ENCODE measurements around the gene GET4.
"Not testable (repeated sequence)": the region's sequence is repeated elsewhere in the genome, so short reads cannot be mapped to it uniquely, and the experiment has no call there.

The GET4 gene

GRCh38 chr7:871900-872537 is 4.3 kb upstream of the GET4 start:
- no peak for DNase-seq

GRCh38 chr7:872685-873084 is 3.7 kb upstream of the GET4 start:
- DNase-seq: not testable (repeated sequence)

DNA sequence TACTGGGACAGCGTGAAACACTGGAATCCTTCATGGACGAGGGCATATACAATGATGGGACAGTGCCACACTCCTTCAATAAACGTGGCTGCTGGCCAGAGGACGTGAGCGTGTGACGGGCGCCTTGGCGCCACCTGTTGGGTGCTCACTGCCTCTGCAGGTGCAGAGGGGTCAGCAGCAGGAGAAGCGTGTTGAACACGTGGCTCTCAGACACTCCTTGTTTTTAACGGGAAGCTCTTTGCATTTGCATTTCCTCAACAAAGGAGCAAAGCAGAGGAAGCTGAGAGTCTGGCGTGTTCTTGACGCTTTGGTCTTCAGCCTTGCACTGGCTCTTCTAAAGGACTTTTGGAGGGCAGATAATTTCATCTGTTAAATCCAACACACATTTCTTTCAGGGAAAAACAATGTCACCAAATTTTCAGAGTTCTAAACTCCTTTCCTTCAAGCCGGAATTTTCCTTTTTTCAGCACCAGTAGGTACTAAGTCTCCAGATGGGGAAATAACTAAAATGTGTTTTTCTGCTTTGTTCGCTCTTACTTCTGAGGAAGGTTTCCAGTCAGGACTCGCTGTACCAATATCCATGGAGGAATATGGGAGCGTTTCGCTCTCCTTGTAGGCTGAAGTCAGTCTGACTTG is 2.9 kb upstream of the GET4 start:
- peak; percentile 73 for DNase-seq

DNA sequence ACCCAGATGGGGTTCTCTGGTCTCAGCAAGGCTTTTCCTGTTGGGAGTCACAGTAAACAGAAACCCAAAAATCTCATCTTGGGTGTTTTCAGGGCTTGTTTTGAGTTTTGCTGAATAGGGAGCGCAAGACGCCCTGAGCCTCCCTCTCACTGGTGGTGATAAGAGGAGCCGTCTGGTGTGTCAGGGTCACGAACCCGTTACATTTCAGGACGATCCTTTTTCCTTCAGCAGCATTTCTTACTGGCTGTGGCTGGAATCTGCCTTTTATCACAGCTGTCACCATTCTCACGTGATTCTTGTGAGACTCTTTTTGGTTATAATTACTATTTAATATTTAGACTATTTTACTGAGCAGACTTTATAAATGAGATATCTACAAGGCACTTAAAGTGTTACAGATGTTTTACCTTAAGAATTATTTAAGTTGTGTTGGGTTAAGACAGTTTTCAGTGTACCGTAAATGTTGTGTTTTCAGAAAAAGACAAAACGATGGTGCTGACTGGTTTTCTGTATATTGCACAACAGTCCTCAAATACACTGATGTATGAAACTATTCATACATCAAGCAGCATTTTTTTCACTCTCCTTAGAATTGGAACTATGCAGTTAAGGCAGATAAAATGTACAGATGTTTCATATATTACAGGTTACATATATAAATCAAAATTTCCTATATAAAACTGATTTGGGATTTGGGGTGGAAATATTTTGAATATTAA is 2.2 kb upstream of the GET4 start:
- no peak for DNase-seq

GRCh38 chr7:875051-875450 is 1.3 kb upstream of the GET4 start:
- DNase-seq: no peak

- DNase-seq: no peak
These were observed 778 bp upstream of the GET4 start for GRCh38 chr7:875476-876076.

- no peak for DNase-seq
These were observed 588 bp downstream of the GET4 start for GRCh38 chr7:876972-877311.

GRCh38 chr7:877312-878232 is 1.2 kb downstream of the GET4 start:
- no peak for DNase-seq

- DNase-seq: no peak
These were observed 2.7 kb downstream of the GET4 start for GRCh38 chr7:879093-879492.

- no peak for DNase-seq
These were observed 3.4 kb downstream of the GET4 start for GRCh38 chr7:879706-880105.

DNA sequence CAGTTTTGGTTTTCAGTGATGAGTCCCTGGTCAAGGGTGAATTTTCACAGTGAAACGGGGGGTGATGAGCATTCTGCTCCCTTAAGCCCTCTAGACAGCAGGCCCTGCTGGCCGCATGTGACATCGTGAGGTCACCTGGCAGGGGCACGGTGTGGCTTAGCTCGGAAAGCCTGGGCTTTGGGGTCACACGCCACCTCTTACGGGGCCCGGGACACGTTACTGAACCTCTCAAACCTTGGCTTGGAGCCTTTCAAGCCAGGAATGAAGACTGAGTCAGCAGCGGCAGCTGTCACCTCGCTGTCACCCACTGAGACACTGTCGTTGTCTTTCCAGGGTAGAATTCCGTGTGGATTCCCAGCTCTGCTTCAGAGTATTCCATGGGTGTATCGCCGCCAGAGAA is 4.1 kb downstream of the GET4 start:
- no peak for DNase-seq

DNA sequence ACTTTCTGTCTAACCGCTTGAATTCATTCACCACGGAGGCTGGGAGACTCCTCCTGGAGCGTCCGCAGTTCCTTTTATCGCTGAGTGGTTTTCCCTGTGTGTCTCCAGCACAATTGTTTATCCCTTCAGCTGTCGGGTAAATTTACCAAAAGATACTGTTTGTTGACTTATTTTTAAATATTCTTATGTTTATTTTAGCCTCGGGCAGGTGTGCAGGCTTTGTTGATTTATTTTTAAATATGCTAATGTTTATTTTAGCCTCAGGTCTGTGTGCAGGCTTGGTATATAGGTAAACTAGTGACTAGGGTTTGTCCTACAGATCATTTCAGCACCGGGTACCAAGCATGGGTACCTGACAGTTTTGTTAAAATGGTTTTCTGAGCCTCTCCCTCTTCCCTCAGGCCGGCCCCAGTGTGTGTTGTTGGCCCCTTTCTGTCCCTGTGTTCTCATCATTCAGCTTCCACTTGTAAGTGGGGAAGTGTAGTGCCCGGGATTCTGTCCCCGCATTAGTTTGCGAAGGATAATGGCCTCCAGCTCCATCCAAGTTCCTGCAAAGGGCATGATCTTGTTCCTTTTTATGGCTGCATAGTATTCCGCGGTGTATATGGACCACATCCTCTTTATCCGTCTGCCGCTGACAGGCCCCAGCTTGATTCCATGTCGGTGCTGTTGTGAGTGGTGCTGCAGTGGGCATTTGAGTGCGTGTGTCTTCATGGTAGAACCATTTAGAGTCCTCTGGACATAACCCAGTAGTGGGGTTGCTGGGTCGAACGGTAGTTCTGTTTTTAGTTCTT is 5.3 kb downstream of the GET4 start:
- DNase-seq: no peak

- DNase-seq: no peak
These were observed 6.1 kb downstream of the GET4 start for GRCh38 chr7:882336-883035.

DNA sequence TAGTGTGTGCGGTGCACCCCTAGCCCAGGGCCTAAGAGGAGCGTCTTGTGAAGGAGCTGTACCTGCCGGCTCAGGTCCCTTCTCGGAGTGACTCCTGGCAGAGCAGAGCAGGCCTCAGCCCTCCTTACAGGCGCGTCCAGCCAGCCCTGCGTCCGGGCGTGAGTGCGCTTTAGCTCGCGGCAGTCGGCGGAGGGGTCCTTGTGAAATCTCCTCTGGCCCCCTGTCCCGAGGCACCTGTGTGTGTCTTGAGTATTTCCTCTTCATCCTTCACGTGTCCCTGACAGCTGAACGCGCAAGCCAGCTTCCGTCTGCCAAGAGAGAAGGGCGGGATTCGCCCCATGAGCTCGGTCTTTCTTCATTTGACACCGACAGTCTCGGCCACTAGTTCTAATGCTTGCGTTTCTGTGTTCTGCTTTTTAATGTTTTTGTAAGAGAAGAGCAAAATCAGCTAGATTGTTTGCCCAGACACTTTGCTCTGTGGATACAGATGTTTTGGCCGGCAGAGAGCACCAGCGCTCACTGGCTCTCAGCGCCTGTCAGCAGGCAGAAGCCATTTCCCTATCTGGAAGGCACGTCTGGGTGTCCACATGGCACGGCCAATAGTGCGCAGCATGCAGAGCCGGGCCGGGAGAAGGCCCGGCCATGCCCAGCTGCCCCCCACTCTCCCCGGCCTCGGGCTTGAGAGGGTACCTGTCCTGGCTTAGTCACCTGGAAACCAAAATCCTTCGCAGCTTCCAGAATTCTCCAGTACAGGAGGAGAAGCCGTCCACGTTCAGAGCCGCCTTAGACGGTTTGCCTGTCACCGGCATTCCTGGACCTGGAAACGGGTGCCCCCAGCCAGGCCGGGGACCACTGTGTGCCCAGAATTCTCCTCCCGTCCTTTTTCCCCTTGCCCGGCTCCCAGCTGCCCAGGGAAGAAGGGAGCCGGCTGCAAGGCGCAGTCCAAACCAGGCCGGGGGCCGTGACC is 7.0 kb downstream of the GET4 start:
- DNase-seq: no peak

GRCh38 chr7:884191-885003 is 8.0 kb downstream of the GET4 start:
- DNase-seq: no peak

DNA sequence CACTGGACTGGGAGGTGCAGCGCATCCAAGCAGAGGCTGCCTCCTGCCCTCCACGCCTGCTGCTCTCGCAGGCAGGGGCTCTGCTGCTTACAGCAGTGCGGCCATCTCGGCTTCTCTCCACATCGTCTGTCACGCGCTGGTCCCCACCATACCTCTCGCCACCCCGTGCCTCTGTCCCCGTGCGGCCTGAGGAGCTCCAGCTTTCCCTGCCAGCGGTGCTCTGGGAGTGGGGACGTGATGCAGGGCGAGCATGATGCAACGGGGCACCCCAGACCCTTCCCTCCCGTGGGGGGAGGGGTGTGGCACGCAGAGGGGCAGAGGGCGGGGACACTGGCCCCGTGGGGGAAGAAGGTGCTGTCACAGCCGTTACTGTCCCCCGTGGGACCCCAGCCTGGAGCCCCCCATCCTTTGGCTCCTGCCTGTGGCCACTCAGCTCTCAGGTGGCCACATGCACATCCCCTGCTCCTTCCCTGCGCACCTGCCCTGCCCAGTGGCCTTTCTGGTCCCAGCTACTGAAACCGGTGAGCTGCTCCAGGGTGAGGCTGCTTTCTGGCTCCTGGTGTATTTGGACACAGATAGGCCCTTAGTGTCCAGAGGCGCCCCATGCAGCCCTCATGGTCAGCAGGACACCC is 9.0 kb downstream of the GET4 start:
- DNase-seq: no peak

DNA sequence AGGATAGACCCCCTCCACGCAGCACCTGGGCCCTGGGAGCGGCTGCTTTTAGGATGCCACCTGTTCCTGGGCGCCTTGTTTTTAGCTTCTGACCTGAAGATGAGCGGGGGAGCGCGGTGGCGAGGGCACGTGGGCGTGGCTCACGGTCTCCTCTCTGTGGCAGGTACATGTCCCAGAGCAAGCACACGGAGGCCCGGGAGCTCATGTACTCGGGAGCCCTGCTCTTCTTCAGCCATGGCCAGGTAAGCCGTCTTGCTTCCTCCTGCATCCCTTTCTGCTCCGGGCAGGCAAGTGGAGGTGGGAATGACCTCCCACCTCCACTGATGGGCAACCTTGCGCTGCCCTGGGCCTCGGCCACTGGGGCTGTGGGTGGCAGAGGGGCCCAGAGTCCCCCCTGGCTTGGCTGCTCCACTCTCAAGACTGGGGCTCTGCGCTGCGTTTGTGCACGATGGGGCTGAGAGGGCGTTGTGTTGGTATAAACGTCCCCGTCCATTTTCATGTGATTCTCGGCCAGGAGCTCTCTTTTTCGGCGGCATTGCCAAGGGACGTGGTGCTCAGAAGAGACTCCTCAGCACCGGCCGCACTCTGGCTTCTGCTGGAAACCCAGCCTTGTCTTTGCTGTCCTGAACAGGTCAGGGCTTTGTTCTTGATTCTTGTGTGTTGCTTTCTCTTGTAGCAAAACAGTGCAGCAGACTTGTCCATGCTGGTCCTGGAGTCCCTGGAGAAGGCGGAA is 9.7 kb downstream of the GET4 start:
- no peak for DNase-seq
